Ovary (tissue), 3 donors: Measurements from ENCODE around the gene NFE2L2.

Experiments used
- CTCF ChIP-seq, 3 donors: fragments of 450-650 bp in 2 of 3; fragments of 200-600 bp in 1 of 3; IDR thresholded peaks; one replicate each; pipeline versions ENCODE4 v1.5.1 to v1.8.0; 2016 to 2022; ENCODE audit warnings: antibody characterized with exemption in 3 of 3, mild to moderate bottlenecking in 1 of 3
- POLR2A ChIP-seq: fragments of 450-650 bp; IDR thresholded peaks from one replicate; pipeline ENCODE4 v1.6.1; 2017; ENCODE audit warnings: antibody characterized with exemption, mild to moderate bottlenecking, moderate library complexity
- donor health status: DM: no; HTN: no; CAD: no.

- no peak for TF ChIP-seq CTCF (IDR thresholded peaks at IDR 0.05)
- TF ChIP-seq POLR2A, result no peak
Measured at GRCh38 chr2:177271981-177272666, 7.6 kb upstream of the NFE2L2 start.
